DOHH2 (cell line): Measurements from ENCODE around the gene PCGF6.

Experiments
- CTCF ChIP-seq: fragments of 200-600 bp; sonication (generic); IDR thresholded peaks from one replicate; pipeline ENCODE4 v1.5.1; 2014; ENCODE audit warnings: antibody characterized with exemption, mild to moderate bottlenecking, low read depth, low read length; ENCODE audit not compliant: poor library complexity, severe bottlenecking
- EZH2phosphoT487 ChIP-seq: fragments of 200-600 bp; sonication (generic); IDR thresholded peaks from 2 replicates; pipeline ENCODE4 v1.6.1; 2017; ENCODE audit warnings: borderline replicate concordance, mild to moderate bottlenecking, antibody characterized with exemption, low read length, moderate library complexity, mixed read lengths

GRCh38 chr10:103382769-103383168, 31.8 kb upstream of the PCGF6 start:
- TF ChIP-seq CTCF, result no peak
- TF ChIP-seq EZH2phosphoT487, result no peak
